Astrocyte of the hippocampus (primary cell): ENCODE measurements around the gene RNU11.
"Not testable (repeated sequence)": the region's sequence is repeated elsewhere in the genome, so short reads cannot be mapped to it uniquely, and the experiment has no call there.

Source experiments
- DNase-seq: peaks from one replicate; pipeline ENCODE4 v3.0.0; 2011; ENCODE audit warnings: low read depth, low spot score

Gene RNU11

GRCh38 chr1:28648474-28649198 is at the start of gene RNU11:
Gene RNU11, plus strand, starts transcription at chr1:28648600.
- DNase-seq: peak; percentile 96

- DNase-seq: peak; percentile 94
Measured at GRCh38 chr1:28601696-28602095, 46.7 kb upstream of the RNU11 start.

GRCh38 chr1:28602536-28603439 is 45.6 kb upstream of the RNU11 start:
- peak; percentile 88 for DNase-seq

- no peak for DNase-seq
Measured at GRCh38 chr1:28604411-28604810, 44.0 kb upstream of the RNU11 start.

- DNase-seq: no peak
Measured at GRCh38 chr1:28604962-28605361, 43.4 kb upstream of the RNU11 start.

- peak; percentile 44 for DNase-seq
Measured at GRCh38 chr1:28606771-28607170, 41.6 kb upstream of the RNU11 start.

- DNase-seq: no peak
Measured at GRCh38 chr1:28613175-28613574, 35.2 kb upstream of the RNU11 start.

GRCh38 chr1:28631713-28632112 is 16.7 kb upstream of the RNU11 start:
- DNase-seq: no peak

GRCh38 chr1:28632560-28632959 is 15.8 kb upstream of the RNU11 start:
- no peak for DNase-seq

GRCh38 chr1:28640766-28641165 is 7.6 kb upstream of the RNU11 start:
- DNase-seq: peak; percentile 28

- no peak for DNase-seq
Measured at GRCh38 chr1:28642056-28642846, 6.1 kb upstream of the RNU11 start.

GRCh38 chr1:28642847-28643635 is 5.4 kb upstream of the RNU11 start, which contains the start of gene TAF12:
Gene TAF12, minus strand, starts transcription at chr1:28643067. Its CDS starts 20,986 bp downstream, at chr1:28622081.
- peak; percentile 99 for DNase-seq

GRCh38 chr1:28644494-28644893 is 3.9 kb upstream of the RNU11 start:
- no peak for DNase-seq

- DNase-seq: not testable (repeated sequence)
Measured at GRCh38 chr1:28645406-28645805, 3.0 kb upstream of the RNU11 start.

- no peak for DNase-seq
Measured at GRCh38 chr1:28646040-28646439, 2.4 kb upstream of the RNU11 start.

- peak; percentile 95 for DNase-seq
Measured at GRCh38 chr1:28648008-28648473, 359 bp upstream of the RNU11 start.

- not testable (repeated sequence) for DNase-seq
Measured at GRCh38 chr1:28653063-28653462, 4.7 kb downstream of the RNU11 start.

GRCh38 chr1:28653870-28654269 is 5.5 kb downstream of the RNU11 start:
- peak; percentile 30 for DNase-seq

- not testable (repeated sequence) for DNase-seq
Measured at GRCh38 chr1:28655448-28656311, 7.3 kb downstream of the RNU11 start.

GRCh38 chr1:28656335-28656734 is 7.9 kb downstream of the RNU11 start:
- DNase-seq: no peak
